Activated CD4-positive, alpha-beta T cell treated with anti-CD3 and anti-CD28 coated beads, Interleukin-2, amount 50 U/mL, for 48 hours (primary cell): ENCODE data around the gene ENOSF1.
A peak's percentile ranks its signal among the peaks of the same experiment; 100 is the strongest.

ENCODE experiments used
- DNase-seq, 2 experiments: peaks; one replicate each; pipeline ENCODE4 v3.0.0-alpha.2; 2020

Gene ENOSF1

GRCh38 chr18:671405-671804 is 41.0 kb downstream of the ENOSF1 start:
- DNase-seq = no peak

GRCh38 chr18:670522-670921 is 41.9 kb downstream of the ENOSF1 start:
- no peak for DNase-seq

GRCh38 chr18:669077-669476 is 43.4 kb downstream of the ENOSF1 start:
- DNase-seq = no peak

- DNase-seq = no peak
These were observed 44.2 kb downstream of the ENOSF1 start for GRCh38 chr18:668260-668659.

GRCh38 chr18:666628-667027 is 45.8 kb downstream of the ENOSF1 start:
- DNase-seq = no peak

GRCh38 chr18:666177-666576 is 46.3 kb downstream of the ENOSF1 start:
- no peak for DNase-seq

- no peak for DNase-seq
These were observed 50.2 kb downstream of the ENOSF1 start for GRCh38 chr18:662197-662596.

GRCh38 chr18:659597-659996 is 52.8 kb downstream of the ENOSF1 start:
- no peak for DNase-seq

GRCh38 chr18:658947-659533 is 53.4 kb downstream of the ENOSF1 start:
- no peak for DNase-seq

- DNase-seq = peak; percentile 85 to 88
These were observed 54.2 kb downstream of the ENOSF1 start for GRCh38 chr18:658001-658946.

- DNase-seq = peak; percentile 65 to 69
These were observed 55.0 kb downstream of the ENOSF1 start, which contains the start of gene TYMS for GRCh38 chr18:657311-658000. TSS of gene TYMS (plus strand) at chr18:657653. CDS start at chr18:657743, 90 bp downstream.

- no peak for DNase-seq
These were observed 57.0 kb downstream of the ENOSF1 start for GRCh38 chr18:655445-655844.

- no peak for DNase-seq
These were observed 57.8 kb downstream of the ENOSF1 start for GRCh38 chr18:654601-655000.

GRCh38 chr18:653512-653911 is 58.9 kb downstream of the ENOSF1 start:
- DNase-seq = no peak

- DNase-seq = no peak
These were observed 60.3 kb downstream of the ENOSF1 start for GRCh38 chr18:652131-652530.

- DNase-seq = no peak
These were observed 62.0 kb downstream of the ENOSF1 start for GRCh38 chr18:650428-650858.

- DNase-seq = no peak
These were observed 63.1 kb downstream of the ENOSF1 start for GRCh38 chr18:649341-649740.

GRCh38 chr18:647304-647703 is 65.1 kb downstream of the ENOSF1 start:
- no peak for DNase-seq

- DNase-seq = no peak
These were observed 67.9 kb downstream of the ENOSF1 start for GRCh38 chr18:644395-645004.

GRCh38 chr18:641224-641623 is 71.2 kb downstream of the ENOSF1 start:
- no peak for DNase-seq

- no peak for DNase-seq
These were observed 77.3 kb downstream of the ENOSF1 start for GRCh38 chr18:635171-635570.

- DNase-seq = no peak
These were observed 77.8 kb downstream of the ENOSF1 start for GRCh38 chr18:634551-635045.

GRCh38 chr18:631560-631959 is 80.9 kb downstream of the ENOSF1 start:
- no peak for DNase-seq
